ENCODE measurements around the gene CGB1. TPM values are rescaled to one million over a fixed set of nuclear protein-coding genes. Genes with fewer than 3 reads are reported as not detected.
A peak's percentile ranks its signal among the peaks of the same experiment; 100 is the strongest.

Gene CGB1
- total and polyA plus RNA-seq, 2 donors from 2014 or later: not detected

- Histone ChIP-seq H3K4me1 (ENCODE audit: control insufficient read depth in 2 of 3, insufficient read depth in 2 of 3, low read depth in 1 of 3, low read length in 3 of 3) (no peaks in the 10 kb centered on the region), H3K36me3 (ENCODE audit: control insufficient read depth in 2 of 3, insufficient read depth in 3 of 3, low read length in 3 of 3) (no peaks in the 10 kb centered on the region), H3K27ac (ENCODE audit: low read depth in 2 of 2, low read length in 2 of 2) (no peak overlapping the region), H3K9me3 (ENCODE audit: control insufficient read depth in 2 of 3, insufficient read depth in 1 of 3, low read length in 3 of 3) (no peaks in the 10 kb centered on the region), H3K4me3 (ENCODE audit: low read length in 3 of 3) (no peak overlapping the region), H3K27me3 (ENCODE audit: control insufficient read depth, insufficient read depth, low read length) (peaks cover 2% of the 10 kb centered on the region), H3K9ac (ENCODE audit: low read length in 3 of 3) (no peak overlapping the region)
- FAIRE-seq: no peak
- intact Hi-C loops (cut with DNase I): no loop called here
- no peak for DNase-seq
- no peak for TF ChIP-seq CTCF (IDR thresholded peaks at IDR 0.05; ENCODE audit: borderline replicate concordance, extremely low read depth, insufficient read depth)
Observed at GRCh38 chr19:49067554-49067953, 30.9 kb upstream of the CGB1 start.

- FAIRE-seq (no peak), DNase-seq (peak in 1 of 5 donors; percentile 57)
- intact Hi-C loops (cut with DNase I): no loop called here
- no peaks in the 10 kb centered on the region for H3K4me1 ChIP-seq (ENCODE audit: control insufficient read depth in 2 of 3, insufficient read depth in 2 of 3, low read depth in 1 of 3, low read length in 3 of 3)
- no peak for TF ChIP-seq CTCF (IDR thresholded peaks at IDR 0.05; ENCODE audit: borderline replicate concordance, extremely low read depth, insufficient read depth)
- no peaks in the 10 kb centered on the region for H3K36me3 ChIP-seq (ENCODE audit: control insufficient read depth in 2 of 3, insufficient read depth in 3 of 3, low read length in 3 of 3)
- peaks cover 2% of the 10 kb centered on the region for H3K27me3 ChIP-seq (ENCODE audit: control insufficient read depth, insufficient read depth, low read length)
- H3K9me3 ChIP-seq (ENCODE audit: control insufficient read depth in 2 of 3, insufficient read depth in 1 of 3, low read length in 3 of 3): no peaks in the 10 kb centered on the region
- H3K27ac ChIP-seq (ENCODE audit: low read depth in 2 of 2, low read length in 2 of 2): no peak overlapping the region
- H3K4me3 ChIP-seq (ENCODE audit: low read length in 3 of 3): no peak overlapping the region
- no peak overlapping the region for H3K9ac ChIP-seq (ENCODE audit: low read length in 3 of 3)
Observed at GRCh38 chr19:49065905-49066512, 29.3 kb upstream of the CGB1 start.

- Histone ChIP-seq H3K9me3 (ENCODE audit: control insufficient read depth in 2 of 3, insufficient read depth in 1 of 3, low read length in 3 of 3) (no peaks in the 10 kb centered on the region), H3K27me3 (ENCODE audit: control insufficient read depth, insufficient read depth, low read length) (peaks cover 2% of the 10 kb centered on the region), H3K4me3 (ENCODE audit: low read length in 3 of 3) (no peak within 1 kb of the TSS), H3K4me1 (ENCODE audit: control insufficient read depth in 2 of 3, insufficient read depth in 2 of 3, low read depth in 1 of 3, low read length in 3 of 3) (no peaks in the 10 kb centered on the region), H3K27ac (ENCODE audit: low read depth in 2 of 2, low read length in 2 of 2) (no peak within 1 kb of the TSS), H3K9ac (ENCODE audit: low read length in 3 of 3) (no peak within 1 kb of the TSS), H3K36me3 (ENCODE audit: control insufficient read depth in 2 of 3, insufficient read depth in 3 of 3, low read length in 3 of 3) (no peaks in the 10 kb centered on the region)
- no peak for FAIRE-seq
- no peak for TF ChIP-seq CTCF (IDR thresholded peaks at IDR 0.05; ENCODE audit: borderline replicate concordance, extremely low read depth, insufficient read depth)
- intact Hi-C loops (cut with DNase I): no loop called here
- DNase-seq: peak; percentile 76 to 89 (median 86)
Observed at GRCh38 chr19:49064768-49065611, 28.3 kb upstream of the CGB1 start, which contains the start of gene NTF4. NTF4 (minus strand) TSS chr19:49064818; CDS start chr19:49061997, 2,821 bp downstream.

Data from kidney (tissue), 14 donors.